SU-DHL-6 (cell line): Measurements from ENCODE around the gene NR5A2.

Experiments used
- H2AFZ ChIP-seq: fragments of 200-600 bp; sonication (generic); 2 replicates; pipeline ENCODE4 v1.6.1; 2014; ENCODE audit warnings: low read depth, mild to moderate bottlenecking, moderate library complexity, mixed read lengths, antibody characterized with exemption, low read length; ENCODE audit not compliant: severe bottlenecking
- H3F3A ChIP-seq: fragments of 200-600 bp; shearing (Covaris generic); 2 replicates; pipeline ENCODE4 v1.6.0; 2016; ENCODE audit warnings: antibody characterized with exemption, mild to moderate bottlenecking; ENCODE audit not compliant: insufficient read depth
- H3K27ac ChIP-seq: fragments of 200-600 bp; sonication (generic); 2 replicates; pipeline ENCODE4 v1.5.1; 2016; ENCODE audit warnings: low read depth, mild to moderate bottlenecking, low read length, moderate library complexity, mixed read lengths
- H3K27me3 ChIP-seq: fragments of 200-600 bp; sonication (generic), shearing (Covaris generic); 2 replicates; pipeline ENCODE4 v1.6.0; 2014; ENCODE audit warnings: mild to moderate bottlenecking, low read length
- H3K36me3 ChIP-seq: fragments of 200-600 bp; sonication (generic); 2 replicates; pipeline ENCODE4 v1.6.1; 2014; ENCODE audit warnings: mild to moderate bottlenecking, low read length, mixed read lengths
- H3K4me2 ChIP-seq: fragments of 300-600, 200-600 bp; shearing (Covaris generic), sonication (generic); 2 replicates; pipeline ENCODE4 v1.6.0; 2014; ENCODE audit warnings: low read length, low read depth, mild to moderate bottlenecking; ENCODE audit not compliant: poor library complexity, severe bottlenecking
- H3K4me3 ChIP-seq: fragments of 200-600 bp; sonication (generic); 2 replicates; pipeline ENCODE4 v1.5.1; 2014; ENCODE audit warnings: antibody characterized with exemption, low read length, mild to moderate bottlenecking, mixed read lengths; ENCODE audit not compliant: insufficient read depth, poor library complexity, severe bottlenecking
- H3K79me2 ChIP-seq: fragments of 200-600 bp; sonication (generic); 2 replicates; pipeline ENCODE4 v1.6.1; 2014; ENCODE audit warnings: mild to moderate bottlenecking, low read length, moderate library complexity; ENCODE audit not compliant: insufficient read depth
- H3K9ac ChIP-seq: fragments of 200-600 bp; sonication (generic); 2 replicates; pipeline ENCODE4 v1.7.0; 2014; ENCODE audit warnings: mild to moderate bottlenecking, low read length
- H3K9me2 ChIP-seq: fragments of 200-600 bp; sonication (generic); replicated peaks from 2 replicates; pipeline ENCODE4 v1.6.1; 2014; ENCODE audit warnings: low read length; ENCODE audit not compliant: insufficient read depth
- H3K9me3 ChIP-seq: fragments of 200-600 bp; sonication (generic); 2 replicates; pipeline ENCODE4 v1.6.1; 2014; ENCODE audit warnings: low read length, mixed read lengths; ENCODE audit not compliant: insufficient read depth
- H4K20me1 ChIP-seq: fragments of 200-600 bp; sonication (generic); 2 replicates; pipeline ENCODE4 v1.6.1; 2014; ENCODE audit warnings: low read depth, mild to moderate bottlenecking, antibody characterized with exemption, low read length, moderate library complexity, mixed read lengths
- CTCF ChIP-seq: fragments of 200-600 bp; sonication (generic); IDR thresholded peaks from one replicate; pipeline ENCODE4 v1.5.1; 2017; ENCODE audit warnings: antibody characterized with exemption, mild to moderate bottlenecking, low read length, moderate library complexity; ENCODE audit not compliant: insufficient read depth, poor library complexity, severe bottlenecking
- EZH2phosphoT487 ChIP-seq: fragments of 200-600 bp; sonication (generic), shearing (Covaris generic); conservative IDR thresholded peaks from 2 replicates; pipeline ENCODE4 v1.6.1; 2018; ENCODE audit warnings: mild to moderate bottlenecking, antibody characterized with exemption, low read length, moderate library complexity, mixed read lengths

Gene NR5A2

GRCh38 chr1:200178340-200178739 is 150.8 kb downstream of the NR5A2 start:
- Histone ChIP-seq H3K9ac (no peak overlapping the region), H3K4me2 (no peak overlapping the region), H3F3A (no peaks in the 10 kb centered on the region), H3K27me3 (no peaks in the 10 kb centered on the region), H3K36me3 (no peaks in the 10 kb centered on the region), H4K20me1 (no peaks in the 10 kb centered on the region), H3K9me3 (no peaks in the 10 kb centered on the region), H3K27ac (no peak overlapping the region), H3K9me2 (no peaks in the 10 kb centered on the region), H2AFZ (no peak overlapping the region), H3K79me2 (no peaks in the 10 kb centered on the region), H3K4me3 (no peak overlapping the region)
- TF ChIP-seq EZH2phosphoT487, result no peak

DNA sequence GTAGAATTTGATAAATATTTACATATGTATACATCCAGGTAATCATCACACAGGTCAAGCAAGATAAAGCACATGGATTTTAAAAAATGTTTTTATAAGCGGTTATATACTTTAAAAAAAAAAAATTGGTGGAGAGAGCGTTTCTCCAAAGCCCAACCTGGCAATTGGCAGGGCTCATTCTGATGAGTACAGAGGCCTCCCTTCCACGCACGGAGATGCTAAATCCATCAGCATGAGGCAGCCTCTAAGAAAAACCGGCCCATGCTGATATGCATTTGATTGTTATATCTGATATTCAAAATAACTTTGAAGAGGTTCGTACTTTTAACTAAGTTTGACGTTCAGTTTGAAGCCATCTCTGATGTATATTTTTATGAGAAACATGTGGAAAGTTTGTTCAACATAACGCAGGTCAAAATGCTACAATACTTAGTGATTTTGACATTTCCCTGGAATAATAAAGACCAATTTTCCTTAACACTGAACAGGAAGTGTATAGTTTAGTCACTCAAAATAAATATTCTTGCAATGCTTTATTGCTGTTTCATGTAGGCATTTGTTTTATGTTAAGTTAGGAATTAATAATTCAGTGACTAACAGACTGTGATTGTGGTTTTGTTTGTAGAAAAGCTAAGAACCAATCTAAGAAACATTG is 151.7 kb downstream of the NR5A2 start:
- Histone ChIP-seq H3K27ac (no peak overlapping the region), H4K20me1 (no peaks in the 10 kb centered on the region), H3K79me2 (no peaks in the 10 kb centered on the region), H3K9me3 (no peaks in the 10 kb centered on the region), H3K4me3 (no peak overlapping the region), H3K9ac (no peak overlapping the region), H3K36me3 (no peaks in the 10 kb centered on the region), H3K4me2 (no peak overlapping the region), H2AFZ (no peak overlapping the region), H3K27me3 (no peaks in the 10 kb centered on the region), H3F3A (no peaks in the 10 kb centered on the region), H3K9me2 (no peaks in the 10 kb centered on the region)
- no peak for TF ChIP-seq CTCF
- no peak for TF ChIP-seq EZH2phosphoT487

DNA sequence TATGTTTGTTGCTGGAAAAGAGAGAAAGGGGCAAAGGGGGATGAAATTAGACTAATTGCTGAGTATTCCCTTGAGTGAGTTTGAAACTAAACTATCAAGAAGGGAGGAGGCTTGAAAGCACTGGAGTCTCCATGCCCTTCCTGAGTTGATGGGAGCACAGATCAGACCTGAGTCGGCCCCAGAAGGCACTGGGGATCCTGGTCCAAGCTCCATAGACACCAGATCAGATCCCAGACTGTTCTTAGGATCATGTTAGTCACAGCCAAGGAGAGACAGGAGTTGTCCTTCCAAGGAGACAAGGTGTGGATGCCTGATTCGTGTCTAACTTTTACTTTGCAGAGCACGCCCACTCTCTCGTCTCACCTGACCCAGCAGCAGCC is 152.3 kb downstream of the NR5A2 start:
- Histone ChIP-seq H3K9me2 (no peaks in the 10 kb centered on the region), H3K36me3 (no peaks in the 10 kb centered on the region), H3K4me2 (no peak overlapping the region), H3K9me3 (no peaks in the 10 kb centered on the region), H3K27me3 (peaks cover under 1% of the 10 kb centered on the region; the same call in 1 of the 2 replicates), H3K4me3 (no peak overlapping the region), H4K20me1 (no peaks in the 10 kb centered on the region), H2AFZ (no peak overlapping the region), H3F3A (no peaks in the 10 kb centered on the region), H3K9ac (no peak overlapping the region), H3K27ac (no peak overlapping the region), H3K79me2 (no peaks in the 10 kb centered on the region)
- TF ChIP-seq EZH2phosphoT487 (no peak), CTCF (no peak)

DNA sequence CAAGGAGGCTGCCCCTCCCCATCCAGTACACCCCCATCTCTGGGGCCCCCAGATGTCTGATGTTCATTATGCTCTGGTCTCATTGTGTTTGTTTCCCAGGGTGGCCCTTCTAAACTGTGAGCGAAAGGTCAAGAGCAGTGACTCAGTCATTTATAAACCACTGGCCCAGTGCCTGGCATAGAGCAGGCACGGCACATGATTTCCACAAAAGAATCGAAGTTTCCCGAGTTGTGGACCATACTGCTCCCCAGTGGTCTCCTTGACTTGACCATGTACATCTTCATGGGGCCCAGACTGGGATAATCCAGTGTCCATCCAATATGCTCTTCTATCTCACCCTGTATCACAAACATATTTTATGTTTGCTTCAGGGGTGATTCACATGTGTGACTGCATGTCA is 153.3 kb downstream of the NR5A2 start:
- Histone ChIP-seq H2AFZ (no peak overlapping the region), H3F3A (no peaks in the 10 kb centered on the region), H3K4me3 (no peak overlapping the region), H3K27ac (no peak overlapping the region), H3K36me3 (no peaks in the 10 kb centered on the region), H3K4me2 (no peak overlapping the region), H3K27me3 (peaks cover 3% of the 10 kb centered on the region; the same call in 1 of the 2 replicates), H3K9ac (no peak overlapping the region), H3K9me2 (no peaks in the 10 kb centered on the region), H3K9me3 (no peaks in the 10 kb centered on the region), H3K79me2 (no peaks in the 10 kb centered on the region), H4K20me1 (no peaks in the 10 kb centered on the region)
- TF ChIP-seq EZH2phosphoT487, result no peak
- TF ChIP-seq CTCF, result no peak
